H1 (cell line): ENCODE data around the gene ARHGAP8. TPM values are rescaled to one million over a fixed set of nuclear protein-coding genes. Genes with fewer than 3 reads are reported as not detected.

Experiments
- CTCF ChIA-PET: fragments of 300-600 bp; sonication (Branson Sonifier 250); formaldehyde crosslinking; loops from one replicate; lab custom pipeline; 2021; ENCODE audit not compliant: partially characterized antibody; lab: Charles Lee
- POLR2A ChIA-PET: fragments of 300-600 bp; sonication (Branson Sonifier 250); formaldehyde crosslinking; loops from one replicate; lab custom pipeline; 2021; ENCODE audit warnings: inconsistent platforms; ENCODE audit not compliant: partially characterized antibody; lab: Charles Lee
- DNase-seq, 2 experiments: peaks; one replicate each; pipeline versions ENCODE4 v3.0.0 to v3.0.0-alpha.2; 2010 to 2022; ENCODE audit warnings: low spot score in 2 of 2, low read depth in 1 of 2, mixed read lengths in 1 of 2
- FAIRE-seq: peaks from 2 replicates; lab custom pipeline; 2011; peaks lifted over from hg19 to GRCh38; lab: Jason Lieb, UNC
- H2AFZ ChIP-seq: 2 replicates; pipeline ENCODE4 v1.8.1; 2012; ENCODE audit warnings: low read length, inconsistent platforms
- H2AK5ac ChIP-seq: 2 replicates; pipeline ENCODE4 v1.6.1; 2013; ENCODE audit warnings: low read depth, low read length
- H2BK120ac ChIP-seq: replicated peaks from 2 replicates; pipeline ENCODE3; 2013; ENCODE audit warnings: low read depth, low read length, inconsistent platforms
- H2BK12ac ChIP-seq: 2 replicates; pipeline ENCODE4 v1.6.1; 2013; ENCODE audit warnings: low read depth, low read length
- H2BK15ac ChIP-seq: 2 replicates; pipeline ENCODE4 v1.6.1; 2013; ENCODE audit warnings: low read length
- H2BK20ac ChIP-seq: 2 replicates; pipeline ENCODE4 v1.6.1; 2013; ENCODE audit warnings: low read length
- H2BK5ac ChIP-seq: 2 replicates; pipeline ENCODE4 v1.6.1; 2013; ENCODE audit warnings: low read depth, low read length
- H3K14ac ChIP-seq: 2 replicates; pipeline ENCODE4 v1.6.1; 2013; ENCODE audit warnings: inconsistent platforms; ENCODE audit not compliant: insufficient read length
- H3K18ac ChIP-seq: 2 replicates; pipeline ENCODE4 v1.6.1; 2013; ENCODE audit warnings: low read length; ENCODE audit errors: extremely low read depth
- H3K23ac ChIP-seq: 2 replicates; pipeline ENCODE4 v1.6.1; 2013; ENCODE audit warnings: inconsistent platforms; ENCODE audit not compliant: insufficient read length
- H3K23me2 ChIP-seq: 2 replicates; pipeline ENCODE4 v1.6.1; 2013; ENCODE audit warnings: low read depth, low read length
- H3K27ac ChIP-seq: 2 replicates; pipeline ENCODE4 v1.6.1; 2011; ENCODE audit warnings: low read depth, low read length, inconsistent platforms
- H3K27me3 ChIP-seq, 4 experiments: replicated peaks in 1 of 4; 1 replicate in 1 of 4; 2 replicates in 3 of 4; pipeline versions ENCODE4 v1.6.1 to v1.8.1; 2011 to 2013; ENCODE audit warnings: low read length in 3 of 4, mild to moderate bottlenecking in 3 of 4, inconsistent platforms in 2 of 4, mixed read lengths in 2 of 4, moderate library complexity in 1 of 4; ENCODE audit not compliant: control insufficient read depth in 3 of 4, insufficient read depth in 3 of 4; ENCODE audit errors: extremely low read depth in 1 of 4
- H3K36me3 ChIP-seq, 4 experiments: 2 replicates each; pipeline versions ENCODE4 v1.6.1 to v1.8.1; 2011 to 2013; ENCODE audit warnings: mild to moderate bottlenecking in 4 of 4, low read length in 3 of 4, moderate library complexity in 2 of 4, control low read depth in 1 of 4, inconsistent platforms in 1 of 4; ENCODE audit not compliant: insufficient read depth in 4 of 4, control insufficient read depth in 2 of 4
- H3K4ac ChIP-seq: replicated peaks from 2 replicates; pipeline ENCODE3; 2013; ENCODE audit warnings: low read length, low read depth, mixed read lengths, inconsistent platforms; ENCODE audit not compliant: insufficient read length
- H3K4me1 ChIP-seq, 4 experiments: replicated peaks in 1 of 4; 1 replicate in 1 of 4; 2 replicates in 3 of 4; pipeline versions ENCODE4 v1.6.1 to v1.8.1; 2011 to 2013; ENCODE audit warnings: low read length in 3 of 4, inconsistent platforms in 2 of 4, mixed read lengths in 1 of 4; ENCODE audit not compliant: insufficient read depth in 4 of 4, control insufficient read depth in 3 of 4
- H3K4me2 ChIP-seq, 2 experiments: 2 replicates each; pipeline versions ENCODE4 v1.6.1 to v1.8.1; 2011 to 2013; ENCODE audit warnings: low read depth in 2 of 2, low read length in 2 of 2, control low read depth in 1 of 2, inconsistent platforms in 1 of 2, mild to moderate bottlenecking in 1 of 2; ENCODE audit not compliant: insufficient read depth in 1 of 2
- H3K4me3 ChIP-seq, 4 experiments: fragments of 200-600, 300-600 bp in 1 of 4; sonication (generic), shearing (Covaris generic), sonication (Bioruptor Twin) in 1 of 4; 2 replicates each; pipeline versions ENCODE4 v1.5.1 to v1.8.1; 2011 to 2016; ENCODE audit warnings: low read length in 4 of 4, low read depth in 3 of 4, control low read depth in 2 of 4, inconsistent platforms in 2 of 4, mild to moderate bottlenecking in 2 of 4, mixed read lengths in 1 of 4, moderate library complexity in 1 of 4; ENCODE audit not compliant: insufficient read depth in 2 of 4; ENCODE audit errors: extremely low read depth in 1 of 4
- H3K56ac ChIP-seq: replicated peaks from 2 replicates; pipeline ENCODE3; 2013; ENCODE audit warnings: low read depth, mild to moderate bottlenecking, mixed read lengths, low read length, inconsistent platforms; ENCODE audit not compliant: insufficient read length
- H3K79me1 ChIP-seq: 2 replicates; pipeline ENCODE4 v1.6.1; 2013; ENCODE audit warnings: low read depth, low read length, control low read depth
- H3K79me2 ChIP-seq, 2 experiments: 2 replicates each; pipeline versions ENCODE4 v1.6.1 to v1.8.1; 2012 to 2013; ENCODE audit warnings: low read length in 2 of 2, mild to moderate bottlenecking in 2 of 2, inconsistent platforms in 1 of 2; ENCODE audit not compliant: insufficient read depth in 2 of 2, control insufficient read depth in 1 of 2
- H3K9ac ChIP-seq, 4 experiments: replicated peaks in 1 of 4; 1 replicate in 1 of 4; 2 replicates in 3 of 4; pipeline versions ENCODE4 v1.6.1 to v1.8.1; 2011 to 2013; ENCODE audit warnings: low read depth in 3 of 4, low read length in 3 of 4, control low read depth in 2 of 4, mild to moderate bottlenecking in 2 of 4, moderate library complexity in 2 of 4, inconsistent platforms in 1 of 4; ENCODE audit errors: extremely low read depth in 1 of 4
- H3K9me3 ChIP-seq, 2 experiments: 2 replicates each; pipeline versions ENCODE4 v1.6.1 to v1.8.1; 2012 to 2013; ENCODE audit warnings: mild to moderate bottlenecking in 2 of 2, moderate library complexity in 2 of 2, control low read depth in 1 of 2, inconsistent platforms in 1 of 2, low read depth in 1 of 2, low read length in 1 of 2, mixed read lengths in 1 of 2; ENCODE audit not compliant: insufficient read depth in 2 of 2
- H4K20me1 ChIP-seq, 2 experiments: replicated peaks in 1 of 2; 2 replicates each; pipeline versions ENCODE3 to v1.8.1; 2011 to 2013; ENCODE audit warnings: inconsistent platforms in 2 of 2, low read length in 2 of 2, mild to moderate bottlenecking in 1 of 2; ENCODE audit not compliant: insufficient read depth in 2 of 2, control insufficient read depth in 1 of 2
- H4K5ac ChIP-seq: 2 replicates; pipeline ENCODE4 v1.6.1; 2013; ENCODE audit warnings: low read length, low read depth, mixed read lengths, inconsistent platforms; ENCODE audit not compliant: insufficient read length
- H4K8ac ChIP-seq: 2 replicates; pipeline ENCODE4 v1.8.0; 2013; ENCODE audit warnings: mild to moderate bottlenecking, moderate library complexity, low read length, inconsistent platforms; ENCODE audit not compliant: insufficient read depth; ENCODE audit errors: extremely low read depth
- H4K91ac ChIP-seq: replicated peaks from 2 replicates; pipeline ENCODE3; 2013; ENCODE audit warnings: low read length, mixed read lengths, inconsistent platforms; ENCODE audit not compliant: insufficient read length
- ASH2L ChIP-seq: fragments of 200-600, 300-600 bp; sonication (generic); IDR thresholded peaks from one replicate; pipeline ENCODE4 v1.7.1; 2017; ENCODE audit warnings: low read length
- MAFK ChIP-seq: IDR thresholded peaks from 2 replicates; pipeline ENCODE4 v1.6.1; 2012; ENCODE audit warnings: low read depth, mild to moderate bottlenecking, improper control_type of control experiment, low read length
- POLR2AphosphoS5 ChIP-seq: IDR thresholded peaks from 2 replicates; pipeline ENCODE4 v1.6.1; 2011; ENCODE audit warnings: low read depth, low read length
- WGBS, 2 experiments: shearing (Covaris generic) in 1 of 2; methylation state at CpG; one replicate each; pipeline versions ENCODE4 v1.1.6 to v1.1.7; 2013 to 2015; ENCODE audit warnings: low lambda C conversion rate in 2 of 2, mixed read lengths in 2 of 2, inconsistent platforms in 1 of 2, low coverage in 1 of 2, missing lambda C conversion rate in 1 of 2; ENCODE audit not compliant: insufficient replicate concordance in 2 of 2, insufficient coverage in 1 of 2, insufficient read length in 1 of 2; ENCODE audit errors: extremely low coverage in 1 of 2, missing lambda C conversion rate in 1 of 2; 5-methylcytosine and 5-hydroxymethylcytosine counted together
- polyA plus RNA-seq, 7 experiments: library from polyadenylated mRNA; depleted of rRNA in 3 of 7; stranded (reverse) in 5 of 7; unstranded in 2 of 7; fragments of >200 nt in 5 of 7; fragments of 200-250 nt in 2 of 7; gene quantifications; 1 replicate in 5 of 7; 2 replicates in 1 of 7; 4 replicates in 1 of 7; pipeline versions ENCODE4 v1.2.1 to v1.2.3, GENCODE V29; 2011 to 2013; ENCODE audit warnings: missing spikeins in 2 of 7, mixed read lengths in 2 of 7
- total RNA-seq: library from RNA; stranded (reverse); fragmentation: NEBNext Ultra II Directional; extraction: Animal tissue kit (Norgen Biotek cat#: 25700); gene quantifications from 2 replicates; pipeline ENCODE4 v1.2.1, GENCODE V29; 2021
- TF ChIP-seq, protein P1 (sequence below): IDR thresholded peaks from 2 replicates; pipeline ENCODE4 v1.6.1; 2011; ENCODE audit warnings: low read depth, mild to moderate bottlenecking, low read length; ENCODE audit not compliant: insufficient read depth

ARHGAP8 gene
- total and polyA plus RNA-seq, 2 of the 8 experiments (the other 6 are each of a cell fraction or from before 2014, with no cell fraction given), result 35.6 to 47.7 TPM

DNA sequence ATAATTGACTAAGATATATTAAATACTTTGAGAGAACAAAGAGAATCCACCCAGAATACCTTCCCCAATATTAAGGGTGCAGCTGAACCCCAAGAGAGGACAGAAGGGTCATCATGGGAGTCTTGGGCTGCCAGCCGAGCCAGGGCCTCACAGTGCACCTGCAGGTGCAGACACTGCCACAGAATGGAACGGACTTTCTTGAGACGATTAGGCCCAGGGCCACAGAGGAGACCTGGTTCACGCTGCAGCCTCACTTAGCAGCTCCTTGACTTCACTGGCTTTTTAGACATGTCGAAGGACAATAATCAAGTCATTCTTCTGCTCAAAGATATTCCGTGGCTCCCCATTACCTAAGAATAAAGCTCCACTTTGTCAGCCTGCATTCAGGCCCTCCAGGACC, 156.9 kb downstream of the ARHGAP8 start:
- Histone ChIP-seq H3K4me2 (no peak overlapping the region), H3K27me3 (no peaks in the 10 kb centered on the region), H2BK12ac (no peak overlapping the region), H4K91ac (no peak overlapping the region), H3K14ac (no peak overlapping the region), H3K27ac (no peak overlapping the region), H2AFZ (no peak overlapping the region), H4K5ac (no peak overlapping the region), H3K4me3 (no peak overlapping the region), H3K36me3 (peaks cover 7 to 48% (median 34%) of the 10 kb centered on the region in 4 experiments; a peak in 6 of 8 replicates), H2BK5ac (no peak overlapping the region), H3K9ac (no peak overlapping the region), H3K23me2 (no peaks in the 10 kb centered on the region), H2AK5ac (no peak overlapping the region), H3K79me2 (no peaks in the 10 kb centered on the region), H3K56ac (no peak overlapping the region), H4K8ac (no peak overlapping the region), H3K23ac (no peak overlapping the region), H3K9me3 (peaks cover 17 to 18% of the 10 kb centered on the region in 2 experiments), H3K4ac (no peak overlapping the region), H4K20me1 (peaks cover 5 to 8% of the 10 kb centered on the region in 2 experiments), H2BK15ac (no peak overlapping the region), H2BK120ac (no peak overlapping the region), H3K79me1 (no peaks in the 10 kb centered on the region), H2BK20ac (no peak overlapping the region), H3K4me1 (no peaks in the 10 kb centered on the region), H3K18ac (no peak overlapping the region)
- FAIRE-seq, result no peak
- no peak for DNase-seq
- CTCF ChIA-PET, result interaction anchor here (1.3 kb wide), 1 partner anchor 11 kb away, joined by 5 read pairs; no protein-coding TSS in a partner anchor
- no peak for TF ChIP-seq POLR2AphosphoS5
- no peak for TF ChIP-seq MAFK
- no peak for TF ChIP-seq ASH2L
- TF ChIP-seq, protein P1, sequence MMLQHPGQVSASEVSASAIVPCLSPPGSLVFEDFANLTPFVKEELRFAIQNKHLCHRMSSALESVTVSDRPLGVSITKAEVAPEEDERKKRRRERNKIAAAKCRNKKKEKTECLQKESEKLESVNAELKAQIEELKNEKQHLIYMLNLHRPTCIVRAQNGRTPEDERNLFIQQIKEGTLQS, result no peak
- POLR2A ChIA-PET, result no interaction called here
- WGBS, 2 experiments, result 94% methylated on average over 6 of the region's 6 CpGs; no CpG with 5 or more reads in 1 of the 2 experiments
